OCI-LY7 (cell line): ENCODE measurements around the gene RPP25. TPM values are rescaled to one million over a fixed set of nuclear protein-coding genes. Genes with fewer than 3 reads are reported as not detected.

Source experiments
- BruUV-seq: library from RNA; stranded (reverse); fragments of 400-500 nt; replicated peaks from 2 replicates; lab custom pipeline; 2021; lab: Mats Ljungman, UMichigan
- CTCF ChIA-PET: fragments of 300-600 bp; sonication (Branson Sonifier 250); formaldehyde crosslinking; loops from one replicate; lab custom pipeline; 2022; ENCODE audit warnings: antibody characterized with exemption; ENCODE audit not compliant: unreplicated experiment; lab: Charles Lee
- POLR2A ChIA-PET: fragments of 300-600 bp; sonication (Branson Sonifier 250); formaldehyde crosslinking; loops from one replicate; lab custom pipeline; 2022; ENCODE audit warnings: antibody characterized with exemption; lab: Charles Lee
- DNase-seq: peaks from one replicate; pipeline ENCODE4 v3.0.0-alpha.2; 2015; ENCODE audit warnings: low spot score
- H2AFZ ChIP-seq: fragments of 200-600 bp; sonication (generic), shearing (Covaris generic); 2 replicates; pipeline ENCODE4 v1.6.1; 2014; ENCODE audit warnings: mild to moderate bottlenecking, antibody characterized with exemption, low read length, moderate library complexity
- H3K27ac ChIP-seq: fragments of 200-600 bp; sonication (generic); 2 replicates; pipeline ENCODE4 v1.5.1; 2014; ENCODE audit warnings: mixed run types, low read depth, mild to moderate bottlenecking, moderate library complexity, low read length, inconsistent platforms; ENCODE audit not compliant: poor library complexity, severe bottlenecking
- H3K36me3 ChIP-seq: fragments of 200-600 bp; sonication (generic); 2 replicates; pipeline ENCODE4 v1.6.1; 2014; ENCODE audit warnings: mild to moderate bottlenecking, antibody characterized with exemption, low read length, moderate library complexity, mixed read lengths; ENCODE audit not compliant: insufficient read depth
- H3K4me1 ChIP-seq: fragments of 200-600 bp; sonication (generic); 2 replicates; pipeline ENCODE4 v1.5.1; 2014; ENCODE audit warnings: mild to moderate bottlenecking, low read length; ENCODE audit not compliant: insufficient read depth, poor library complexity, severe bottlenecking
- H3K4me2 ChIP-seq: fragments of 200-600 bp; sonication (generic); 2 replicates; pipeline ENCODE4 v1.6.1; 2014; ENCODE audit warnings: mild to moderate bottlenecking, low read length
- H3K4me3 ChIP-seq: fragments of 200-600 bp; sonication (generic); 2 replicates; pipeline ENCODE4 v1.5.1; 2014; ENCODE audit warnings: mild to moderate bottlenecking, low read depth, low read length; ENCODE audit not compliant: poor library complexity, severe bottlenecking
- H3K79me2 ChIP-seq: fragments of 200-600 bp; sonication (generic); 2 replicates; pipeline ENCODE4 v1.6.1; 2016; ENCODE audit warnings: low read depth, mild to moderate bottlenecking, low read length, moderate library complexity, mixed read lengths; ENCODE audit not compliant: insufficient read depth
- H3K9me2 ChIP-seq: fragments of 200-600 bp; sonication (generic); 2 replicates; pipeline ENCODE4 v1.6.1; 2016; ENCODE audit warnings: mild to moderate bottlenecking, low read length, mixed read lengths; ENCODE audit not compliant: insufficient read depth
- H3K9me3 ChIP-seq: fragments of 200-600 bp; sonication (generic); 2 replicates; pipeline ENCODE4 v1.6.1; 2014; ENCODE audit warnings: mild to moderate bottlenecking, mixed run types, low read length, mixed read lengths
- H4K20me1 ChIP-seq: fragments of 200-600 bp; sonication (generic); 2 replicates; pipeline ENCODE4 v1.6.1; 2014; ENCODE audit warnings: mild to moderate bottlenecking, antibody characterized with exemption, low read length, moderate library complexity, mixed read lengths; ENCODE audit not compliant: insufficient read depth
- EZH2phosphoT487 ChIP-seq: fragments of 200-600 bp; sonication (generic); IDR thresholded peaks from 2 replicates; pipeline ENCODE4 v1.6.1; 2018; ENCODE audit warnings: low read depth, borderline replicate concordance, mild to moderate bottlenecking, mixed run types, antibody characterized with exemption, low read length, moderate library complexity, mixed read lengths
- intact Hi-C: fragments of 100-400 bp; cut with micrococcal nuclease; formaldehyde crosslinking; loops from one replicate; pipeline ENCODE4 v1.10.0; 2022; ENCODE audit not compliant: unreplicated experiment
- small RNA-seq: library from RNA; depleted of rRNA; stranded (forward); fragments of <200 nt; gene quantifications from one replicate; pipeline ENCODE3, GENCODE V24; 2014
- total RNA-seq, 2 experiments: library from RNA; depleted of rRNA in 1 of 2; stranded (reverse); fragments of >200 nt in 1 of 2; shearing (Covaris generic) in 1 of 2; gene quantifications; 2 replicates each; pipeline ENCODE4 v1.2.3, GENCODE V29; 2014 to 2022
- TF ChIP-seq, protein P1 (sequence below): fragments of 200-600 bp; sonication (generic); conservative IDR thresholded peaks from 2 replicates; pipeline ENCODE4 v1.5.1; 2014; ENCODE audit warnings: mild to moderate bottlenecking, antibody characterized with exemption, low read length, moderate library complexity, mixed read lengths

The RPP25 gene
- total RNA-seq, 2 experiments from 2014 or later = 1.8 to 3.0 TPM

DNA sequence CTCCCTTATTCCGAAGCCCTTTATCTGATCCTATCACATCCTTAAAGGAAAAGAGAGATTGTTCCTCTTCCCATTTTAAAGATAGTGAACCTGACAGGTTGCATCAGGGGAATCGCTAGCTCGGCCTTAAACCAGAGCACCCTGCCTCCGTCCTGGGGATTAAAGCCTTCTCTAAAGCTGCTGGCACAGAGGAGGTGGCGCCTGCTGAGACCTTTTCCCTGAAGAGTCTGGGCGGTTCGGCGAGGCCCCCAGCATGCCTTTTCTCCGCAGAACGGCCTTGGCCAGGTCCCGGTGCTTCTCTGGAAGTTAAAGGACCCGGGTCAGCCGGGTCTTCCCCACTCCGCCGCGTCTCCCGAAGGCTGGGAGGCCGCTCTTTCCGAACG lies 50.5 kb downstream of the RPP25 start:
- ChIA-PET POLR2A (interaction anchor here (0.5 to 1.8 kb wide), 12 partner anchors 8 to 546 kb away, joined by 3 to 5 read pairs (median 3); partner anchors contain the start of gene SIN3A), CTCF (interaction anchor here (0.6 kb wide), 1 partner anchor 104 kb away, joined by 3 read pairs; no protein-coding TSS in a partner anchor)
- Histone ChIP-seq H3K27ac (peak overlapping the region; percentile 59), H3K9me2 (no peaks in the 10 kb centered on the region), H3K4me1 (peaks cover 48% of the 10 kb centered on the region), H3K4me3 (peak overlapping the region; percentile 91), H2AFZ (peak overlapping the region; percentile 96), H4K20me1 (no peaks in the 10 kb centered on the region), H3K79me2 (peaks cover 7% of the 10 kb centered on the region; the same call in 1 of the 2 replicates), H3K36me3 (peaks cover 51% of the 10 kb centered on the region), H3K4me2 (peak overlapping the region; percentile 100), H3K9me3 (no peaks in the 10 kb centered on the region)
- BruUV-seq = no TSS peak
- DNase-seq = peak; percentile 46
- intact Hi-C loops = no loop called here
- no peak for TF ChIP-seq EZH2phosphoT487
- TF ChIP-seq, protein P1, sequence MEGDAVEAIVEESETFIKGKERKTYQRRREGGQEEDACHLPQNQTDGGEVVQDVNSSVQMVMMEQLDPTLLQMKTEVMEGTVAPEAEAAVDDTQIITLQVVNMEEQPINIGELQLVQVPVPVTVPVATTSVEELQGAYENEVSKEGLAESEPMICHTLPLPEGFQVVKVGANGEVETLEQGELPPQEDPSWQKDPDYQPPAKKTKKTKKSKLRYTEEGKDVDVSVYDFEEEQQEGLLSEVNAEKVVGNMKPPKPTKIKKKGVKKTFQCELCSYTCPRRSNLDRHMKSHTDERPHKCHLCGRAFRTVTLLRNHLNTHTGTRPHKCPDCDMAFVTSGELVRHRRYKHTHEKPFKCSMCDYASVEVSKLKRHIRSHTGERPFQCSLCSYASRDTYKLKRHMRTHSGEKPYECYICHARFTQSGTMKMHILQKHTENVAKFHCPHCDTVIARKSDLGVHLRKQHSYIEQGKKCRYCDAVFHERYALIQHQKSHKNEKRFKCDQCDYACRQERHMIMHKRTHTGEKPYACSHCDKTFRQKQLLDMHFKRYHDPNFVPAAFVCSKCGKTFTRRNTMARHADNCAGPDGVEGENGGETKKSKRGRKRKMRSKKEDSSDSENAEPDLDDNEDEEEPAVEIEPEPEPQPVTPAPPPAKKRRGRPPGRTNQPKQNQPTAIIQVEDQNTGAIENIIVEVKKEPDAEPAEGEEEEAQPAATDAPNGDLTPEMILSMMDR = no peak

Small RNAs within 50 kb of the gene (small RNA-seq; reads per million reads assigned to genes)
- gene RF00019 = not detected

Other genes starting within 250 kb of the RPP25 start
- gene CYP1A1, start 231.2 kb downstream of the RPP25 start, total RNA-seq (2014; rRNA removed; shearing (Covaris generic)) = not detected in 2 replicates
- 0.22 and 0.29 TPM in 2 replicates for gene CYP1A1, start 231.2 kb downstream of the RPP25 start, total RNA-seq (2022)
- gene CYP1A2, start 207.9 kb downstream of the RPP25 start, total RNA-seq (2014; rRNA removed; shearing (Covaris generic)) = not detected in 2 replicates
- gene CYP1A2, start 207.9 kb downstream of the RPP25 start, total RNA-seq (2022) = not detected in 2 replicates
- 106 and 112 TPM in 2 replicates for gene CSK, start 174.7 kb downstream of the RPP25 start, total RNA-seq (2014; rRNA removed; shearing (Covaris generic))
- gene CSK, start 174.7 kb downstream of the RPP25 start, total RNA-seq (2022) = 318 and 355 TPM in 2 replicates
- 0.09 TPM in 1 of 2 replicates, not detected in the other for gene LMAN1L, start 143.9 kb downstream of the RPP25 start, total RNA-seq (2014; rRNA removed; shearing (Covaris generic))
- gene LMAN1L, start 143.9 kb downstream of the RPP25 start, total RNA-seq (2022) = 0.37 and 0.38 TPM in 2 replicates
- 0.35 and 0.57 TPM in 2 replicates for gene CPLX3, start 130.1 kb downstream of the RPP25 start, total RNA-seq (2014; rRNA removed; shearing (Covaris generic))
- 1.5 and 2.1 TPM in 2 replicates for gene CPLX3, start 130.1 kb downstream of the RPP25 start, total RNA-seq (2022)
- gene ULK3, start 113.6 kb downstream of the RPP25 start, total RNA-seq (2014; rRNA removed; shearing (Covaris generic)) = 22.2 and 31.7 TPM in 2 replicates
- gene ULK3, start 113.6 kb downstream of the RPP25 start, total RNA-seq (2022) = 30.2 and 46.4 TPM in 2 replicates
- 21.3 and 24.6 TPM in 2 replicates for gene SCAMP2, start 83.4 kb downstream of the RPP25 start, total RNA-seq (2014; rRNA removed; shearing (Covaris generic))
- 50.7 and 55.2 TPM in 2 replicates for gene SCAMP2, start 83.4 kb downstream of the RPP25 start, total RNA-seq (2022)
- gene MPI, start 66.7 kb downstream of the RPP25 start, total RNA-seq (2014; rRNA removed; shearing (Covaris generic)) = 43.3 and 58.9 TPM in 2 replicates
- 51.3 and 67.2 TPM in 2 replicates for gene MPI, start 66.7 kb downstream of the RPP25 start, total RNA-seq (2022)
- gene FAM219B, start 49.9 kb downstream of the RPP25 start, total RNA-seq (2014; rRNA removed; shearing (Covaris generic)) = 50.9 and 52.3 TPM in 2 replicates
- 62.8 and 67.6 TPM in 2 replicates for gene FAM219B, start 49.9 kb downstream of the RPP25 start, total RNA-seq (2022)
- 87.2 and 168 TPM in 2 replicates for gene COX5A, start 18.7 kb downstream of the RPP25 start, total RNA-seq (2014; rRNA removed; shearing (Covaris generic))
- gene COX5A, start 18.7 kb downstream of the RPP25 start, total RNA-seq (2022) = 364 and 391 TPM in 2 replicates
- gene SCAMP5, start 38.8 kb upstream of the RPP25 start, total RNA-seq (2014; rRNA removed; shearing (Covaris generic)) = 18.6 and 29.4 TPM in 2 replicates
- 43.7 and 51.6 TPM in 2 replicates for gene SCAMP5, start 38.8 kb upstream of the RPP25 start, total RNA-seq (2022)
- gene PPCDC, start 66.8 kb upstream of the RPP25 start, total RNA-seq (2014; rRNA removed; shearing (Covaris generic)) = 32.0 and 44.3 TPM in 2 replicates
- gene PPCDC, start 66.8 kb upstream of the RPP25 start, total RNA-seq (2022) = 40.3 and 48.3 TPM in 2 replicates
- gene C15orf39, start 245.1 kb upstream of the RPP25 start, total RNA-seq (2014; rRNA removed; shearing (Covaris generic)) = 19.7 and 26.5 TPM in 2 replicates
- gene C15orf39, start 245.1 kb upstream of the RPP25 start, total RNA-seq (2022) = 39.6 and 50.2 TPM in 2 replicates